Lower lobe of right lung (tissue), 2 donors: ENCODE results near the gene HLA-DQB1. TPM values are rescaled to one million over a fixed set of nuclear protein-coding genes. Genes with fewer than 3 reads are reported as not detected.

Experiments
- ATAC-seq, 2 donors: fragments of 200-7000 bp; cut with Tn5 transposase; one replicate each; pipeline ENCODE4 v1.9.1; 2020 to 2022; ENCODE audit warnings: mild to moderate bottlenecking in 2 of 2, moderate library complexity in 2 of 2
- DNase-seq: peaks from one replicate; pipeline ENCODE4 v3.0.0-alpha.2; 2020
- H3K27ac ChIP-seq: fragments of 200-600 bp; one replicate; pipeline ENCODE4 v1.8.0; 2022
- H3K27me3 ChIP-seq: fragments of 200-600 bp; one replicate; pipeline ENCODE4 v1.8.0; 2022; ENCODE audit warnings: low read depth
- H3K36me3 ChIP-seq: fragments of 200-600 bp; one replicate; pipeline ENCODE4 v1.8.0; 2022; ENCODE audit warnings: mild to moderate bottlenecking
- H3K4me1 ChIP-seq: fragments of 200-600 bp; one replicate; pipeline ENCODE4 v1.8.0; 2022
- H3K4me3 ChIP-seq: fragments of 200-600 bp; one replicate; pipeline ENCODE4 v1.8.0; 2022; ENCODE audit warnings: mild to moderate bottlenecking
- H3K9me3 ChIP-seq: fragments of 200-600 bp; one replicate; pipeline ENCODE4 v1.8.0; 2022
- CTCF ChIP-seq: fragments of 200-600 bp; IDR thresholded peaks from one replicate; pipeline ENCODE4 v1.8.0; 2022; ENCODE audit warnings: antibody characterized with exemption, mild to moderate bottlenecking
- intact Hi-C: fragments of 100-400 bp; cut with DNase I; formaldehyde crosslinking; loops from one replicate; pipeline ENCODE4 v1.11.0; 2022
- total RNA-seq: library from RNA; stranded (reverse); fragmentation: NEBNext Ultra II Directional; extraction: Animal tissue kit (Norgen Biotek cat#: 25700); gene quantifications from one replicate; pipeline ENCODE4 v1.2.1, GENCODE V29; 2021
- donor health status: DM: no; HTN: yes; CAD: no; lungs with severe emphysema.

The HLA-DQB1 gene
- total RNA-seq, 1 donor from 2014 or later = 132 TPM

GRCh38 chr6:32669240-32669639, 2.8 kb upstream of the HLA-DQB1 start:
- no peak for ATAC-seq
- no peak overlapping the region for H3K4me3 ChIP-seq
- intact Hi-C loops = no loop called here
- H3K27me3 ChIP-seq = no peaks in the 10 kb centered on the region
- H3K27ac ChIP-seq = no peak overlapping the region
- H3K4me1 ChIP-seq = no peaks in the 10 kb centered on the region
- TF ChIP-seq CTCF = no peak
- H3K9me3 ChIP-seq = no peaks in the 10 kb centered on the region
- no peak for DNase-seq
- H3K36me3 ChIP-seq = no peaks in the 10 kb centered on the region

GRCh38 chr6:32668226-32668747, 1.8 kb upstream of the HLA-DQB1 start:
- ATAC-seq (peak; percentile 86 to 89), DNase-seq (peak; percentile 52)
- H3K9me3 ChIP-seq = no peaks in the 10 kb centered on the region
- no peak for TF ChIP-seq CTCF
- H3K27ac ChIP-seq = no peak overlapping the region
- H3K4me3 ChIP-seq = no peak overlapping the region
- no peaks in the 10 kb centered on the region for H3K27me3 ChIP-seq
- no peaks in the 10 kb centered on the region for H3K4me1 ChIP-seq
- intact Hi-C loops = no loop called here
- H3K36me3 ChIP-seq = no peaks in the 10 kb centered on the region

- Histone ChIP-seq H3K27me3 (no peaks in the 10 kb centered on the region), H3K9me3 (no peaks in the 10 kb centered on the region), H3K36me3 (no peaks in the 10 kb centered on the region), H3K27ac (no peak overlapping the region), H3K4me1 (no peaks in the 10 kb centered on the region), H3K4me3 (no peak overlapping the region)
- intact Hi-C loops = no loop called here
- DNase-seq = no peak
- no peak for TF ChIP-seq CTCF
- ATAC-seq = no peak
Observed at GRCh38 chr6:32665661-32666060, 796 bp downstream of the HLA-DQB1 start.

- no peak for TF ChIP-seq CTCF
- Histone ChIP-seq H3K27ac (no peak overlapping the region), H3K36me3 (no peaks in the 10 kb centered on the region), H3K4me3 (peak overlapping the region; percentile 25), H3K27me3 (no peaks in the 10 kb centered on the region), H3K9me3 (no peaks in the 10 kb centered on the region), H3K4me1 (no peaks in the 10 kb centered on the region)
- peak; percentile 85 for DNase-seq
- peak; percentile 46 to 79 for ATAC-seq
- intact Hi-C loops = no loop called here
Observed at GRCh38 chr6:32664827-32665362, 1.6 kb downstream of the HLA-DQB1 start.

GRCh38 chr6:32664354-32664753, 2.1 kb downstream of the HLA-DQB1 start:
- H3K4me3 ChIP-seq = no peak overlapping the region
- H3K4me1 ChIP-seq = no peaks in the 10 kb centered on the region
- TF ChIP-seq CTCF = no peak
- no peaks in the 10 kb centered on the region for H3K9me3 ChIP-seq
- ATAC-seq = no peak
- H3K27me3 ChIP-seq = no peaks in the 10 kb centered on the region
- no peak for DNase-seq
- no peak overlapping the region for H3K27ac ChIP-seq
- no peaks in the 10 kb centered on the region for H3K36me3 ChIP-seq
- intact Hi-C loops = no loop called here
